GM18951 (cell line): Measurements from ENCODE around the gene SULT4A1.
"Not testable (repeated sequence)": the region's sequence is repeated elsewhere in the genome, so short reads cannot be mapped to it uniquely, and the experiment has no call there.

Experiments used
- POLR2A ChIP-seq: IDR thresholded peaks from 4 replicates; pipeline ENCODE4 v1.6.1; 2011; ENCODE audit warnings: mild to moderate bottlenecking; ENCODE audit not compliant: insufficient read length, insufficient read depth; ENCODE audit errors: extremely low read depth
- in situ Hi-C: fragments of 300-500 bp; cut with MboI; formaldehyde crosslinking; loops from one replicate; pipeline ENCODE4 v1.12.0; 2022; ENCODE audit warnings: low sequenced_read_pairs, mixed read lengths, inconsistent platforms; ENCODE audit not compliant: unreplicated experiment

The SULT4A1 gene

GRCh38 chr22:43883719-43884415 is 21.6 kb upstream of the SULT4A1 start:
- in situ Hi-C loops: loop anchor here (25.0 kb wide), 1 partner anchor 497 kb away; no protein-coding TSS in a partner anchor
- TF ChIP-seq POLR2A: no peak

DNA sequence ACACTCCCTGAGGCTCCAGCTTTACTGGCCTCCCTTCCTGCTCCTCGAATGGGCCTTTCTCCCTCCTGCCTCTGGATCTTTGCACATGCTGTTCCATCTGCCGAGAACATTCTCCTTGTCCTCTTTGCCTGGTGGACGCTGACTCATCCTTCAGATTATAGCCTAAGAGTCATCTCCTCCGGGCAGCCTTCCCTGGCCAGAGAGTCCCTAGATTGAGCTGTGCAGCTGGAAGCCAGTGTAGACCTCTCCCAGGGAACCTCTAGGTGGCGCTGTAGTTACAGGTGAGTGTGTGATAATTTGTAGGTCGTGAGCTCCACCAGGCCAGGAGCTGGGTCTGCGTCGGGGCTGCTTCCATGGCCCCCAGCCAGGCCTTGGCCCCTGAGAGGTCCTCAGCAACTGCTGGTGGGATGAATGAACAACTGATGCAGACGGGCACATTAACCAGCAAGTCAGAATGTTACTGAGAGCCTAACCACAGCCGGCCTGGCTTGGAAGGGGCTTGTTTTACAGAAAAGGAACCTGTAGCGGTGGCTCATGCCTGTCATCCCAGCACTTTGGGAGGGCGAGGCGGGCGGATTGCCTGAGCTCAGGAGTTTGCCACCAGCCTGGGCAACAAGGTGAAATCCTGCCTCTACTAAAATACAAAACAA is 20.8 kb upstream of the SULT4A1 start:
- TF ChIP-seq POLR2A: no peak
- in situ Hi-C loops: loop anchor here (25.0 kb wide), 1 partner anchor 496 kb away; no protein-coding TSS in a partner anchor

DNA sequence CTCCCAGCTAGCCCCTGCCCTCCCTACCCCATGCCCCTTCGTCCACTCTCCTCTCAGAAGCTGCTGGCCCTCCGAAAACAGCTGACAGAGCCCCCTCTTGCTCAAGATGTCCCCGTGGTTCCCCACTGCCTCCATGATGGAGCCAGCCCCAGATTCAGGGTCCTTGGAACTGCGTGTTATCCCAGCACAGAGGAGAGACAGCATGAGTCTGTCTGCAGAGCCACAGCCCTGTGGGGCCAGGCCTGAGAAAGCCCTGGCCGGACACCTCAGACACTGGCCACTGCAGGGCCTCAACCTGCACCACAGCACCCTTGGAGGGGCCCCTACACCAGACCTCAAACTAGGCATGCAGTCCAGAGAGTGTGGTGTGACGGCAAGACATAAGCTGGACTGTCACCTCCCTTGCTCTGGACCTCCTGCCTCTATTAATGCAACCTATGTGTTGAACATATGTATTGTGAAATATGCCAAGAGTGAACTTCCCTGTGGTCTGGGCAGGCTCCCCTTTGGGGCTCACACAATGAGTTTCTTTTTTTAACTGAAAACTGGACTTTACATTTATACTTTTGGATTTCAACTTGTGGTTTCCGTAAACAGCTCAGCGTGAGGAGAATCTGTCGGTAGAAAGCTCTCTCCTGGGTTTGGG is 19.9 kb upstream of the SULT4A1 start:
- TF ChIP-seq POLR2A: no peak
- in situ Hi-C loops: loop anchor here (25.0 kb wide), 1 partner anchor 495 kb away; no protein-coding TSS in a partner anchor

DNA sequence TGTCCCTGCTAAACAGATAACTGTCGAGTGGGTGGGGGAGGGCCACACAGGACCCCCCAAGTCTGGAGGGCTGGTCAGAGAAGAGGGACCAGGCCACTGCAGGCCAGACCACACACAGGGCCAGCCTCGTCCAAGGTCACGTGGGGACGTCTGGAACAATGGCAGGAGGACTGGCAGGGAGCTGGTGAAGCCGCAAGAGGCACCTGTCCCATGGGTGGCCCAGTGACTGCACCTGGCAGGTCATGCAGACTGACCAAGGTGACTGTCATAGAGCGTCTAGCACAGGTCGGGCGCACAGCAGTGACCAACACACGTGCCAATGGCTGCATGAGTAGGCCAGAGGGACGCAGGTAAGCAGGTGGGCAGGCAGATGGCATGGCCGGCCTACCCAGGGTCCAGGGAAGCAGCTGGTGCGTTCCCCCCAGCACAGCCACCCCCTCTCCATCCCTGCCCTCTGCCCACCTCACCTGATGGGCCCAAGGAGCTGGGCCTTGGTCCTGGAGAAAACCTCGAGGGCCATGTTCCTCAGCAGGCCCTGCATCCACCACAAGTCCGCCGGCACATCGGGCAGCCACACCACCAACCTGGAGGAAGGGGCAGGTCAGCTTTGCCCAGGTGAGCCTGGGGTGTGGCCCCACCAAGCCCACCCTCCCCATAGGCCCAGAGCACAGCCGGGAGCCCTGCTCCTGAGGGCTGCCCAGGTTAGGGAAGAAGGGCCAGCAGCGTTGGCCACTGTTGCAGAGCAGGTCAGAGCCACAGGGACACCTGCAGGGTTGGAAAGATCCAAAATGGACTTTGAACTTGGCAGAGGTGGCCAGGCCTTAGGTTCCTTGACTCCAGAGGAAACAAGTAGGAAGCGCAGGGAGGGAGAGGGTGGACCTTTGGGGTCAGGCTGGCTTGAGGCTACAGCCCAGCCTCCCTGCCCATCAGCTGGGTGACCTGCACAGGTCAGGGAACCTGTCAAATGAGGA is 19.1 kb upstream of the SULT4A1 start:
- in situ Hi-C loops: loop anchor here (25.0 kb wide), 1 partner anchor 494 kb away; no protein-coding TSS in a partner anchor
- no peak for TF ChIP-seq POLR2A

DNA sequence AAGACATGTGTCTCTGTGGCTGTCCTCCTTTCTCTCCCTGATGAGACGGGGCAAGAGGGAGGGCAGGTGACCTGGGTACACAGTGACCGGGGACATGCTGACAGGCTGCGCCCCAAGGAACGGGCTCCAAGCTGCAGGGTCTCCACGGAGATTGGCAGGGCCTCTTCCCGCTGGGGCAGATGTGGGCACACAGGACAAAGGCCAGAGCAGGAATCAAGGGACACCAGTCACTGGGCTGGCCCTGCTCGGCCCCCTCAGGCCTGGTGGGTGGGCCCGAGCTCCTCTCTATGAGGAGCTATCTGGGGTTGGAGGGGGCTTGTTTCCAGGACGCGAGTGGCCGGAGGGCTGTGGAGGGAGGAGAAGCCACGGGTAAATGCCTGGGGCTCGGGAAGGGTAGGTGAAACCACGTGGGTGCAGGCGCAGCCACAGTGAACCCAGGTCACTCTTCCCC is 18.3 kb upstream of the SULT4A1 start:
- no peak for TF ChIP-seq POLR2A
- in situ Hi-C loops: loop anchor here (25.0 kb wide), 1 partner anchor 493 kb away; no protein-coding TSS in a partner anchor

DNA sequence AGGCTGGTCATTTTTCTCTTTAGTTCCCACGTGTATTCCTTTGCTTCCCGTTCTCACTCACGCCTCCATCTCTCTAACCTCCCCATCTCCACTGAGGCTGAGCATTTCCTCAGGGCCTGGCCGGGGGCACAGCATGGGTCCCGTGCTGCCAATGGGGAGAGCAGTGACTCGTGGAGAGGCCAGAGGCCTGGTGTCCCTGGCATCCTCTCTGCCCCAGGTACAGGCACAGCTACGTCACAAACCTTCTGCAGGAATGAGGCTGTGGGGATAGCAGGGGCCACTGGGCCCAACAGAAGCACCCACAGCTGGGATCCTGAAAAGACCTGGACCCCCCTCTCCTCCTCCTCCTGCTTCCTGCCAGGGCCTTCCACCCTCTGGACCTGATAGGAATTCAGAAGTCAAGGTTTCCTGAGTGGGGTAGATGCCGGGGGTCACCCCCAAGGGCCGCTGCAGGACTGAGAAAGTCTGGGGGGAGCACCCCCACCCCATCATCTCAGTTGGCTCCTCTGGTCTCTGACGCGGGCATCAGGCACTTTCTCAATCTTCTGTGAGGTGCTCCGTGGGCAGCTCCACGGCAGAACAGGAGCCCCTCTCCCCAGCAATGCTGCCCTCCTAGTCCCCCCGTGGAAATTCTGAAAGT is 17.7 kb upstream of the SULT4A1 start:
- in situ Hi-C loops: loop anchor here (25.0 kb wide), 1 partner anchor 493 kb away; no protein-coding TSS in a partner anchor
- no peak for TF ChIP-seq POLR2A

DNA sequence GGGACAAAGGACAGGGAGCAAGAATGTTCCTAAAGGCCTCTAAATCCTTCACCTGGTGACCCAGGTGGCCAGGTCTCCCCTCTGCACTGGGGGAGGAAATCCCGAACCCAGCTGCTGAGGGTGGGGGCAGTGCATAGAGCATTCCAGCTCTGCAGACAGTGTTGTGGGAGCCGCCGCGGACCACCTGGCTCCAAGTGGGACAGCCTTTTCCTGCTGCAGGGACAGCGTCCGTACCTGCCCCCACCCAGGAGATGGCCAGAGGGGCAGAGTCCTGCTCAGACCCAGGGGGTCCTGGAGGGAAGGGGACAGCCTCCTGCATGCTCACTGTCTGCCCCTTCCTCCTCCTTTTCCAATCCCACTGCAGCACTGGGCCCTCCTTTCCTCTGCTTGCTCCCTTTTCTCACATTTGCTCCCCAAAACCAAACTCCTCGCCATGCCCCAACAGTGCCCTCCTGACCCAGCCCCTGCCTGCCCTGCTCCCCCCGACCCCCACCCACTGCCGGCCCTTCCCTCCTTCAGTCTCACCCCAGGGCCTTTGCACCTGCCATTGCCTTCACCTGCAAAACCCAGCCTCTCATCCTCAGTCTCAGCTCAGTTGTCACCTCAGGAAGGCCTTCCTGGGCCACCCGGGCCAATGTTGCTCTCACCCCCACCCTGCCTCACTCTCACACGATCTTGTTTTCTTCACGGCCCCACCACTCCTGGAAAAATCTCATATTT is 16.7 kb upstream of the SULT4A1 start:
- in situ Hi-C loops: loop anchor here (25.0 kb wide), 1 partner anchor 492 kb away; no protein-coding TSS in a partner anchor
- no peak for TF ChIP-seq POLR2A

- in situ Hi-C loops: loop anchor here (25.0 kb wide), 1 partner anchor 491 kb away; no protein-coding TSS in a partner anchor
- TF ChIP-seq POLR2A: no peak
These were observed 15.9 kb upstream of the SULT4A1 start for GRCh38 chr22:43878079-43878795.

- in situ Hi-C loops: loop anchor here (25.0 kb wide), 1 partner anchor 490 kb away; no protein-coding TSS in a partner anchor
- no peak for TF ChIP-seq POLR2A
These were observed 14.7 kb upstream of the SULT4A1 start for GRCh38 chr22:43876866-43877509.

DNA sequence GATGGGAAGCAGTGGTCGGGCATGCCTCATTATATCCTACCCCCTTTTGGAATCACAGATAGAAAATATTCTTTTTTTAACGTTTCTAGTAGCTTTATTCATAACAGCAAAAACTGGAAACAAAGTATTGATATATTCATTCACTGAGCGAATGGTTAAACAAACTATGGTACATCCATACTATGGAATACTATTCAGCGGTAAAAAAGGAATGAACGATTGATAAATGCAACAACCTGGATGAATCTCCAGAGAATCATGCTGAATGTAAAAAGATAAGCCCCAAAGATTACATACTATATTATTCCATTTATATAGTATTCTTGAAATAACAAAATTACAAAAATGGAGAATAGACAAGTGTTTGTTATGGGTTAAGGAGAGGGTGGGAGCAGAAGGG is 7.5 kb upstream of the SULT4A1 start:
- in situ Hi-C loops: no loop called here
- TF ChIP-seq POLR2A: no peak

DNA sequence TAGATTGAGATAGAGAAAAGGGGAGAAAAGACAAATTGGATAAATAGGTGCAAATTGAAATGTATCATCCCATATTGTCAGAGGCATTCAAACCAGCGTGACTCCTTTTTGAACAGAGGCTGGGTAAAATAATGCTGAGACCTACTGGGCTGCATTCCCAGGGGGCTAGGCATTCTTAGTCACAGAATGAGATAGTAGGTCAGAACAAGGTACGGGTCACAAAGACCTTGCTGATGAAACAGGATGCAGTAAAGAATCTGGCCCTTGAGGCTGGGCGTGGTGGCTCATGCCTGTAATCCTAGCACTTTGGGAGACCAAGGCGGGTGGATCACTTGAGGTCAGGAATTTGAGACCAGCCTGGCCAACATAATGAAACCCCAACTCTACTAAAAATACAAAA is 6.7 kb upstream of the SULT4A1 start:
- in situ Hi-C loops: not testable (repeated sequence)
